Activated CD4-positive, alpha-beta T cell treated with anti-CD3 and anti-CD28 coated beads, Interleukin-2, amount 50 U/mL, for 24 hours (primary cell): ENCODE results near the gene NMBR.
"Not testable (repeated sequence)": the region's sequence is repeated elsewhere in the genome, so short reads cannot be mapped to it uniquely, and the experiment has no call there.

Experiments used
- DNase-seq, 2 donors: peaks; one replicate each; pipeline ENCODE4 v3.0.0-alpha.2; 2020; ENCODE audit warnings: low read depth in 1 of 2, low spot score in 1 of 2

The NMBR gene

DNA sequence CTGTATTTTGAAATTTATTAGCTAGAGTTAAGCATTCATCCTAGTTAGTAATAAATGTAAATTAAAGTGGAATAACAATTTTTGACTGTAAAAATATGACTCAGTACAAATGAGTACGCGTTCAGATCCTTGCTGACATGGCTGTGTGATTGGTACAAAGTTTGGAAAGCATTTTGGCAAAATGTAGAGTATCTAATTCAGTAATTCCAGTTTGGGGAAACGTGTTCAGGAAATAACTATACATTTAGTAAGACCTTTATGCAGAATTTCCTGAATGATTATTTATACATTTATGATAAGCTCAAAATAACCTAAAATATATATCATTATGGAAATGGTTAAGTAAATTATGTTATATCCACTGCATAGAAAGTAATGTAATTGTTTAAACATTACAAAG, 8.2 kb upstream of the NMBR start:
- no peak for DNase-seq

DNA sequence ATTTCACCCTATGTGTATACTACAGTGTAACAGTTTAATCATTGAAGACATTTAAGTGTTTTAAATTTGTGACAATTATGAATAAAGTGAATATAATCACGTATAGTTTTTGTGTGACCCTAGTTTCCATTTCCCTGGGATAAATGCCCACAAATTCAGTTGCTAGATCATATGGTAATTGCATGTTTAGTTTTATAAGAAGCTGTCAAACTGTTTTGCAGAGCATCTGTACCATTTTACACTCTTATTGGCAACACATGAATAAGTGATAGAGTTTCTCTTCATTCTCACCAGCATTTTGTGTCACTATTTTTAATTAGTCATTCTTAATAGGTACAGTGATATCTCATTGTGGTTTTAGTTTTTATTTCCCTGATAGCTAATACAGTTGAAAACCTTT, 7.4 kb upstream of the NMBR start:
- no peak for DNase-seq

DNA sequence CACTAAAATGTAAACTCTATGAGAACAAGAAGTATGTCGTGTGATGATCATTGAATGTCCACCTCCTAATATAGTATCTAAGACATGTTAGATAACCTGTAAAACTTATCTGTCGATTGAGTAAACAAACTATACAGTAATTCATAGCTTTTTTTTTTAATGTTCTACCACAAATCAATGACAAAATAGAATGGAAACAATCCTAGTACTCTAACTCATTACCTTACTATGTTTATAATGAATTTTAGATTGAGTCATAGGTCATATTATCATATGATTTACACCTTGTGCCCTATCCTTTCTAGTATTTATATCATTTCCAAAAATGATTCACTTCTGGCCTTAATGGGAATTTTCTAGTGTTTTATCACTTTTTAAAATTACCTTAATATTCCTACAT, 6.3 kb upstream of the NMBR start:
- no peak for DNase-seq

DNA sequence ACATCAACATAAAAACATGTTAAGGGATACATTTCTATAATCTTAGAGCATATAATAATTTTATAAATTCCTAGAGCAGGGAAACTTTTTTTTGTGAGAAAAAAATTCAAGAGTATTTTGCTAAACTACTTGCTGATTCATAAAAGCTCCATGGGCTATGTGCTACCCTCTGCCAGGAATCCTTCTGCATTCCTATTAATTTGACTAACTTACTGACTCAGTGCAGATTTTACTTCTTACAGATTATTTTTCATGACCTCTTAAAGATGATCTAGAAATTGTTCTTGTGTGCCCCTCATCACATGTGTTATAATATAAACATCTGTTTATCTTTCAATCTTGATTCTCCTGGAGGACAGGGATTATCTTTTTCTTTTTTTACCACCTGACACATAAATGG, 5.8 kb upstream of the NMBR start:
- DNase-seq = no peak

DNA sequence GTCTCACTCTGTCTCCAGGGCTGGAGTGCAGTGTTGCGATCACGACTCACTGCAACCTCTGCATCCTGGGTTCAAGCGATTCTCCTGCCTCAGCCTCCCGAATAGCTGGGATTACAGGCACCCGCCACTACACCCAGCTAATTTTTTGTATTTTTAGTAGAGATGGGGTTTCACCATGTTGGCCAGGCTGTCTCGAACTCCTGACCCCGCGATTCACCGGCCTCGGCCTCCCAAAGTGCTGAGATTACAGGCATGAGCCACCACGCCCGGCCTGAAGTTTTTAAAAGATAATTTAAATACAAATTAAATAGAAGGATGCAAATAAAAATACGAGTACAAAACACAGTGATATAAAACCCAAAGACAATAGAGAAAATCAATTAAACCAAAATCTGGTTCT, 5.4 kb downstream of the NMBR start:
- not testable (repeated sequence) for DNase-seq

DNA sequence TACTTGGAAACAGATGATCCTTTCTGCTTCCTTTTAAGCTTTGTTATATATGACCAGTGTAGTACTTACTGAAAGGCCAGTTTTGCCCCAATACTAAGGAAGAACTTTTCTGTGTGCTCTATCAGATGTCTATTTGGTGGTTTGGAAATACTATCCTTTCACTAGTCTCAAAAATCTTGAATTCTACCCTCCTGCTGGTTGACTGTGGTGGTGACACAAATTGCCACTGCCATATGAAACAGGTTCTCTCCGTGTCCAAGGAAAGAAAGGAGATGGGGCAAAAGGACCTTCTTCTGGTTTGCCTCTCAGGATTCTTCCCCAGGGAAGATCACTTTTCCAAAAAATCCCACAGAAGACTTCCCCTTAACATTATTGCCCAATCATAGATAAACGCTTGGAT, 8.0 kb downstream of the NMBR start:
- no peak for DNase-seq

DNA sequence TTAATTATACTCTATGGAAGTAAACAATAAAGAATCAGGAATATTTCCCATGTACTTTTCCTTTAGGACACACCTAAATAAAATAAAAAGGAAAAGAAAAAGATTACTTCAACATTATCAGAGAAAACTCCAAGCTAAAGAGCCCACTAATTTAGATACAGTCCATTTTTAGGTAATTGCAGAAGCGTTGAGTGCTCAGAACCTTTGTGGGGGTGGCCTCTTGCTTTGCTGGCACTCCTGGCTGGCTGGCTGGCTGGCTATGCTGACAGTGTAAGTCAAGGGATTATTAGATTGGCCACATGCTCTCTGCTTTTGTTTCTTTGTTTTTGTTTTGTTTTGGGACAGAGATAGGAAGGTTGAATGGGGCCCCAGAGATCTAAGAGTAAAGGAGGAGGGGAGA, 14.3 kb downstream of the NMBR start, which contains the start of gene GJE1:
GJE1 (plus strand) TSS at position 301 of the 400 bp plus-strand sequence. CDS start 234 bp downstream, outside the sequence.
- no peak for DNase-seq

DNA sequence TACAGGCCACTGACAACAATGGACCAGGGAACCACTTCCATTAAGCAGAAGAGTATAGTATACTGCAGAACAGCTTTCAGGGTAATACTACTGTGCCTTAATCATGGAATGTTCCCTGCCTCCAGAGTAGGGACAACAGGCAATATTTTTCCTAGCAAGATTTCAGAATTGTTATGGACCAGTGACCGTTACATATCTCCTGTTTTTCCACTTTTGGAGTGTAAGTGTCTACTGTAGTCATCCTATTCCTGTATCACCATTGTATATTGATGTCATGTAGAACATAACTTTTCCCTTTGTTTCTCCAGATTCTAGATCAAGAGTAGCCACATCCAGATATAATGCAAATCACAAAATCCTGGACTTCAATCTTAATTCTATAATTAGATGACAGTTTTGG, 16.1 kb downstream of the NMBR start:
- DNase-seq = no peak

DNA sequence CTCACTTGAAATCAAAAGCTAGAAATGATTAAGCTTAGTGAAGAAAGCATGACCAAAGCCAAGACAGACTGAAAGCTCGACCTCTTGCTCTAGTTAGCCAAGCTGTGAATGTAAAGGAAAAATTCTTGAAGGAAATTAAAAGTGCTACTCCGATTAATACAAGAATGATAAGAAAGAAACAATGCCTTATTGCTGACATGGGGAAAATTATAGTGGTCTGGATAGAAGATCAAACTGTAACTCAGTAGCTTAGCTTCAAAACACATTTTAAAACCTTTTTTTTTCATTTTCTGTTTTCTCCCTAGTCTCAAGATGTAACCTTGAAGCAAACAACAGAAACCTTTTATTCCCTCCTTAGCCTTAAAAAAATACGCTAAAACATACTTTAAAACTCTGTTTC, 25.6 kb downstream of the NMBR start:
- DNase-seq = no peak

DNA sequence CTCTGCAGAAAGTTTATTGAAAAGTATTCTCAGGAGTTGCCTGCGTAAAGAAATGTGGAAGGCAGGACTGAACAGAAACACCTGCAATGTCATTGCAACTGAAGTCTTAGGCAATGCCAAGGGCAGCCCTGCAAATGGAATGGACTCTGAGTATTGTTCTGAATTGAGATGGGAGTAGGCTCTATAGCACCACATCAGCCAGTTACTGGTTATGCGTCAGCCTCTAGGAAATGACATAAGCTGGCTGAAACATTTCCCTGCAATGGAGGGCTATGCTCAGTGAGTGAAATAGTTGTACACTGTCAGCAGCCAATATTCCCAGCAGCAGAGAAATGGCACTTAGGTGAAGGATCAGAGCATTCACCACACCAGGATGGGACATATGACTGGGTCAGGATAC, 28.0 kb downstream of the NMBR start:
- no peak for DNase-seq

DNA sequence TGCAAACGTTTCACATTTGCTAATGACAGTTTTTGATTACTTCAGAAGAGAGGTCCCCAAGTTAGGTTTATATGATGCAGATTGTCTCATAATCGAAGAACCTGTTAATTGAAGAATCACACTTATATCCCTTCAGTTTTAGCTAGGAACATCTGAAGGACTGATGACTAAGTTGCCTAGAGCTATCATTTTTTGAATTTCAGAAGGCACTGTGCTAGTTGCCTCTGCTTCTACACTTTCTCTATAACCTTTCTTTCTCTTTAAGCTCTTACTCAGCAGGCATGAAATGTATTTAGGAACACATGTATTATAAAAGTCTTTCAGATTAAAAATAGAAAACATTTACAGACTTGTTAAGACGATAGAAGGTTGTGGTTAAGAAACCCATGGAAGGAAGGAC, 28.6 kb downstream of the NMBR start:
- no peak for DNase-seq

DNA sequence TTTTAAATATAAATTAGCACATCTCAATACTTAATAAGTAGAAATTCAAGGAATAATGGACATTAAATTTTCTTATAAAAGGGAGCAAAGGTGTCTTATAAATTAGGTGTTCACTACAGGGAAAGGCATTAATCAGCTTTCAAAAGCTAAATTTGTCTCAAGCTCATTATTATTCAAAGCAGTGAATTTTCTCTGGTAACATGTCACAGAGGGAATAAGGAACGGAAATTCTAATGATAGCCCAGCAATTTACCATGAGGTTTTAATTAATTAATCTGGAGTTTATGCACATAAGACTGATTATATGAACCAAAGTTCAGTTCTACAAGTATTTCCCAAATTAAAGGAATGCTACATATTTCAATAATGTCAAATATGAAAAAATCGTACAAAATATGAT, 29.6 kb downstream of the NMBR start:
- no peak for DNase-seq

DNA sequence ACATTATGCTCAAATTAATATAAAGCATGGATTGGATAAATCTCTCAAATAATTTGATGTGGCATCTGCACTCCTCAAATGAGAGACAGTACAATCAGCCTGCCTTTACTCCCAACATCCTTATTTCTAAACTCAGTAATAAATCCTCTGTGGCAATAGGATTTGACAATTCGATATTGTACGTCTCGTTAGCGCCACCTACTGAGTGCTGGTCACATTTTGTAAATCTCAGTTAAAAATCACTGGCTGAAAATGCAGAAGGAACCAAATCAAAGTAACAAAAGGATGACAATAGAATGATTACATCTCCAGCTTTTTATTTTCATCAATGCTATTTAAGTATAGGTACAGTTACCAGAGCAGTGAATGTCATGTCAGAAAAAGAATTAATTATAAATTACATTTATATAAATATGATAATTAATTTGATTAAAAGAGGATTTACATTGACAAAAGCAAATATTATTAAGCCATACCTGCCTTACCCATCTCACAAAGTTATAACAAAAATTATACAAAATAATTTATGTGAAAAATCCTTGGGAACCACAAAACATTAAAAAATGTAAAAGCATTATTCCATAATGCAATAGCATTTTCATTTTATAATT, 34.4 kb downstream of the NMBR start:
- peak; percentile 47 to 65 for DNase-seq

DNA sequence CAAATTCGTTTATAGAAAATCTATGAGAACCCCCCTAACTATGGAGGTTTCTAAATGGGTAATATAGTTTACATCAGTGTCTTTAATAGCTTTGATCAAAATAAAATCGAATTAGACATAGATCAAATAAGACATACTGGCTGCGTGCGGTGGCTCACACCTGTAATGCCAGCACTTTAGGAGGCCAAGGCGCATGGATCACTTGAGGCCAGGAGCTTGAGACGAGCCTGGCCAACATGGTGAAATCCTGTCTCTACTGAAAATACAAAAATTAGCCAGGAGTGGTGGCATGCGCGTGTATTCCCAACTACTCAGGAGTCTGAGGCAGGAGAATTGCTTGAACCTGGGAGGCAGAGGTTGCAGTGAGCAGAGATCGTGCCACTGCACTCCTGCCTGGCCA, 36.1 kb downstream of the NMBR start:
- DNase-seq = not testable (repeated sequence)

DNA sequence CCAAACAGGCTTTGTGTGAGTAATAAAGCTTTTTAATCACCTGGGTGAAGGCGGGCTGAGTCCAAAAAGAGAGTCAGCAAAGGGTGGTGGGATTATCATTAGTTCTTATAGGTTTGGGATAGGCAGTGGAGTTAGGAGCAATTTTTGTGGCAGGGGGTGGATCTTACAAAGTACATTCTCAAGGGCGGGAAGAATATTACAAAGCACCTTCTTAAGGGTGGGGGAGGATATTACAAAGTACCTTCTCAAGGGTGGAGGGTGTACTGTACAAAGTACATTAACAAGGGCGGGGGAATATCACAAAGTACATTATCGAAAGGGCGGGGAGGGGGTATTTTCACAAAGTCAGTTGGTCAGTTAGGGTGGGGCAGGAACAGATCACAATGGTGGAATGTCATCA, 42.1 kb downstream of the NMBR start:
- not testable (repeated sequence) for DNase-seq

DNA sequence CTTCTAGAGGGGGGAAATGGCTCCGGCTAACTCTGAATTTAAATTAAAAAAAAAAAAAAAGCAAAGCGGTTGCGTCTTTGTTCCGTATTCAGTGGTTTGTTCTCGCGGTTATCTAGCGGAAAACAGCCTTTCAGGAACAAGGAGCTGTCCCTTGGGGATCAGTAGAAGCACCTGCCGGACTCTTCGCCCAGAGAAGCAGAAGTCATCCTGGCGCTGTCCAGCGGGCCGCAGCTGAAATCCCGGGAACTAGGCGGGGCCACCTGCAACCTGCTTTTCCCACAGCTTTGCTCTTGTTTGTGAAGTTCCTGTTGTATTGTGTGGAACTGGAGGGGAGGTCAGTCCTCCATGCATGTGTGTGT, 58.1 kb downstream of the NMBR start:
- DNase-seq = no peak

DNA sequence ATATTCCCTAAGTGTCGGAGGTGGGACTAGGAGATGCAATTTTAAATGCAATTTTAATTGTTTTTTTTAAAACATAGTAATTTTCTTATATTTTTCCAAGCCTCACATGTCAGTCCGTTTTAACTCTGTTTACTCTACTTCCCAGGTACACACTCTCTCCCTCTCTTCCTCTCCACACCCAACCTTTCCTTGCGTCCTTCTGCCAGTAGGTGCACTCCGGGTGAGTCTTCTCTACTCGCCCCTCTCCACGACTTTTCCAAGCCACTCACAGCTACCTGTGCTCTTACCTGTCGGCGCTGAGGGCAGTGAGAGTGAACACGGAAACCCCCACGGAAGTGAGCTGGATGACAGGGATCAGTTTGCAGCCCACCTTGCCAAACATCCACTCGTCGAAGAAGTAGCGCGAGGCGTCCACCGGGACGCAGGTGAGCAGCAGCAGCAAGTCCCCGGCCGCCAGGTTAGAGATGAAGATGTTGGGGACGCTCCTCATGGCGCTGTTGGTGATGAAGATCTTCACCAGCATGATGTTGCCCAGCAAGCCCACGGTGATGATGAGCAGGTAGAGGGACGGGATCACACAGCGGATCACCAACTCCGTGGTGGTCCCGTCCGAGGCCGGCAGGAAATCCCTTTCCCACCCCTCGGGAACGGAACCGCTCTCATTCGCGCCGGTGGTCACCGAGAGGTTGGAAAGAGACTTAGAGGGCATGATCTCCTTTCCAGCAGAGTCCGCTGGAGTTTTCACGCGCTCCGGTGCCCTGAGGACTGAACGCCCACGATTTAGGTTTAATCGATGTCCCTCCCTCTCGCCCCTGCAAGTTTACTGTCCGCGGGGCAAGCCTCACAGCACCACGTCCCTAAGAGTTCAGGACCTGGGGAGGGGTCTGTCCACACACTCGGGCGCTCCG, 58.7 kb downstream of the NMBR start:
- DNase-seq = no peak

DNA sequence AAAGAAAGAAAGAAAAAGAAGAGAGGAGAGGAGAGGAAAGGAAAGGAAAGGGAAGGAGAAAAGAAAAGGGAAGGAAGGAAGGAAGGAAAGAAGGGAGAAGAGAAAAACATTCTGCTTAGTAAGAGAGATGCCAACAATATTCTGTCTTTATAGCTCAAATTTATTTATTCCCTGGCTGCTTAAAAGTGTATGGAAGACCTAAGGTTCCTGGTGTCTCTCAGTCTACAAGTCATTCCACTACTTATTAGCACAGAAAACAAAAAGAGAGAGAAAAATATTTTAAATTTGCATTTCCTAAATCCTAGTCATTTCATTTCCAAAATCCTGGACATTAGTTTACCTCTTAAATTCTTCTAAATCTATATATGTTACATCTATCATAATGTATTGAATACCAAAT, 67.8 kb downstream of the NMBR start:
- DNase-seq = no peak

DNA sequence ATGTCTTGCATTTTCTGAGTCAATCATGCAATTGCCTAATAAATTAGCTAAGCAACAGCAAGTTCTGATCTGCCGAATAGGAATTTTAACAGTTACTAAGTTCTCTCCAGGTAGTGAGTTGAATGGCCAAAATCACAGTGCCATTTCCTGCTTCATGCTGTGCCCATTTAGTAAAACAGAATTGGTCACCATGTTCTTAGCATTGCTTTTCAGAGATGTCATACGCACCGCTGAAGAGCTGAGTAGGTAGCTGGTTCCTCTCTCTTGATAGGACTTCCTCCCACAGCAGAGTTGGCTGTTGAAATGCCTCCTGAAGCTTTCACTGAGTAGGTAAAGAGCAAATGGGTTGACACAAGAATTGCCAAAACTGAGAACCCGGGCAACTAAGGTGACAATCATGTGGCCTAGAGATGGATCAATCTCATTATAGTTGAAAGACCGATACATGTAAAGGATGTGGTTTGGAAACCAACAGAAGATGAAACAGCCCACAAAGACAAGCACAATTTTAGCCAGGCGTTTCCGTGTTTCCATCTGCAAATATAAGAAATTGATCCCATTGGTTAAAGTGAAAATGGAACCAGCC, 71.3 kb downstream of the NMBR start:
- no peak for DNase-seq

DNA sequence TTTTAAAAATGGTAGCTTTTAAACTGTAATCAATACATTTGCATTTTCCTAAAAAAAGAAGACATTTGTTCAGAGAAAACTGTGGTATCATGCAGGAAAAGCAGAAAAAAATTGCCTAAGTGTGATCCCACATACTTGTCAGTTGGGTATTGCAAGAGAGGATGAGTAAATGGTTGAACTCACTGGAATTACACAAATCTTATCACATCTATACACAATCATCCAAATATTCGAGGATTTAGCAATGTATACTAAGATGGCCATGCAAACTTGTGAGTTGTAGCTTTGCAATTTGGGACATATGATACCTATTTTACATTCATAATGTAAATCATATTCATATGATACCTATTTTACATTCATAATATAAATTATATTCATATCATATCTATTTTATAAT, 72.4 kb downstream of the NMBR start:
- no peak for DNase-seq

DNA sequence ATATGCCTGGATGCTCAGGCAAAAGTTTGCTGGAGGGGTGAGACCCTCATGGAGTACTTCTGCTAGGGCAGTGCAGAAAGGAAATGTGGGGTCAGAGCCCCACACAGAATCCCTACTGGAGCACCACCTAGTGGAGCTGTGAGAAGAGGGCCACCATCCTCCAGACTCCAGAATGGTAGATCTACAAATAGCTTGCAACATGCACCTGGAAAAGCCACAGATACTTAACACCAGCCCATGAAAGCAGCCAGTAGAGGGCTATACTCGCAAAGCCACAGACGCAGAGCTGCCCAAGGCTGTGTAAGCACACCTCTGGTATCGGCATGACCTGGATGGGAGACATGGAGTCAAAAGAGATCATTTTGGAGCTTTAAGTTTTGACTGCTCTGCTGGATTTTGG, 74.9 kb downstream of the NMBR start:
- no peak for DNase-seq

DNA sequence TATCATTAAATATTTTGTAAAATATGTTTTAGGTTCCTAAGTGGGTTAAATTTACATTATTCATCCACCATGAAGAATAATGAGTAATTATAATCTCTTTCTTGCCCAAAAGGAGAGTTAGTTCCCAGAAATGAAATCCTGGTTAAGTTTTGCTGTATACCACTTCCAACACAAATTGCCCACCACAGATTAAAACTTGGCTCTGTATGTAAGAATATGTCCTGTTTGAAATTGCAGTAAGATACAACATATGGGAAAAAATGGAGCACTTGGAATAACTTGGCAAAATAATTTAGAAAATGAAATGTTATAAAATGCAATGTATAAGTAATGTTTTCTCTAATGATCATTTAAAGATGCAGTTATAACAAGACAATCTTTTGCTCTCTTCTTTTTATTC, 78.5 kb downstream of the NMBR start:
- DNase-seq = no peak
